ENCODE results near the gene HNRNPUL1.

- TF ChIP-seq CTCF (conservative IDR thresholded peaks at IDR 0.05 in 1 of 2, IDR thresholded peaks at IDR 0.05 in 1 of 2; ENCODE audit: extremely low read depth in 1 of 2, insufficient read depth in 1 of 2, low read depth in 1 of 2, low read length in 2 of 2), result no peak
- TF ChIP-seq EZH2 (IDR thresholded peaks at IDR 0.05; ENCODE audit: borderline replicate concordance, low read length), result no peak
These were observed 56.0 kb downstream of the HNRNPUL1 start for GRCh38 chr19:41320185-41320518.
